Fibroblast of lung (primary cell): ENCODE measurements around the gene SMYD5. TPM values are rescaled to one million over a fixed set of nuclear protein-coding genes. Genes with fewer than 3 reads are reported as not detected.

Experiments
- DNase-seq, 2 donors: peaks; one replicate each; pipeline versions ENCODE4 v3.0.0 to v3.0.0-alpha.2; 2010; ENCODE audit warnings: low read depth in 2 of 2
- H2AFZ ChIP-seq: 2 replicates; pipeline ENCODE4 v1.5.1; 2012; ENCODE audit warnings: low read length, control low read depth, inconsistent platforms
- H3K27ac ChIP-seq: 2 replicates; pipeline ENCODE4 v1.5.1; 2011; ENCODE audit warnings: low read length, control low read depth; ENCODE audit not compliant: insufficient read depth
- H3K27me3 ChIP-seq: 2 replicates; pipeline ENCODE4 v1.5.1; 2011; ENCODE audit warnings: mild to moderate bottlenecking, low read length; ENCODE audit not compliant: control insufficient read depth, insufficient read depth
- H3K36me3 ChIP-seq: 2 replicates; pipeline ENCODE4 v1.5.1; 2011; ENCODE audit warnings: low read length; ENCODE audit not compliant: control insufficient read depth, insufficient read depth
- H3K4me1 ChIP-seq: 2 replicates; pipeline ENCODE4 v1.5.1; 2011; ENCODE audit warnings: low read length; ENCODE audit not compliant: control insufficient read depth, insufficient read depth; ENCODE audit errors: extremely low read depth
- H3K4me2 ChIP-seq: 2 replicates; pipeline ENCODE4 v1.5.1; 2011; ENCODE audit warnings: low read length, control low read depth; ENCODE audit not compliant: insufficient read depth; ENCODE audit errors: extremely low read depth
- H3K4me3 ChIP-seq, 4 experiments: fragments of 200-600 bp in 1 of 4; sonication (generic) in 1 of 4; replicated peaks in 1 of 4; 2 replicates each; pipeline ENCODE4 v1.5.1; 2011 to 2016; ENCODE audit warnings: low read length in 4 of 4, low read depth in 3 of 4, mild to moderate bottlenecking in 3 of 4, control low read depth in 2 of 4, inconsistent platforms in 1 of 4, mixed read lengths in 1 of 4; ENCODE audit not compliant: insufficient read depth in 1 of 4; ENCODE audit errors: control extremely low read depth in 1 of 4
- H3K79me2 ChIP-seq: 2 replicates; pipeline ENCODE4 v1.5.1; 2012; ENCODE audit warnings: mild to moderate bottlenecking, low read length, inconsistent platforms; ENCODE audit not compliant: control insufficient read depth, insufficient read depth
- H3K9ac ChIP-seq: 2 replicates; pipeline ENCODE4 v1.5.1; 2011; ENCODE audit warnings: mild to moderate bottlenecking, low read length, control low read depth; ENCODE audit not compliant: insufficient read depth
- H3K9me3 ChIP-seq: 2 replicates; pipeline ENCODE4 v1.5.1; 2012; ENCODE audit warnings: low read depth, low read length; ENCODE audit not compliant: control insufficient read depth, insufficient read depth
- H4K20me1 ChIP-seq: 2 replicates; pipeline ENCODE4 v1.5.1; 2011; ENCODE audit warnings: low read length; ENCODE audit not compliant: control insufficient read depth, insufficient read depth; ENCODE audit errors: extremely low read depth
- CTCF ChIP-seq, 2 donors: IDR thresholded peaks in 1 of 2; conservative IDR thresholded peaks in 1 of 2; 1 replicate in 1 of 2; 2 replicates in 1 of 2; pipeline ENCODE4 v1.5.1; 2011 to 2012; ENCODE audit warnings: low read length in 2 of 2, control low read depth in 1 of 2, inconsistent platforms in 1 of 2, low read depth in 1 of 2, mild to moderate bottlenecking in 1 of 2
- EZH2 ChIP-seq: IDR thresholded peaks from 2 replicates; pipeline ENCODE4 v1.5.1; 2012; ENCODE audit warnings: low read length, control low read depth, mild to moderate bottlenecking; ENCODE audit errors: missing control alignments
- polyA plus RNA-seq, 2 donors: library from polyadenylated mRNA; depleted of rRNA in 1 of 2; stranded (reverse) in 1 of 2; unstranded in 1 of 2; fragments of >200 nt; gene quantifications; 2 replicates each; pipeline ENCODE4 v1.2.1, GENCODE V29; 2011 to 2012; ENCODE audit warnings: missing spikeins in 1 of 2
- total RNA-seq: library from RNA; depleted of rRNA; stranded (reverse); fragments of >200 nt; gene quantifications from 2 replicates; pipeline ENCODE4 v1.2.1, GENCODE V29; 2014

The SMYD5 gene
- total and polyA plus RNA-seq, 2 donors (not counting 1 experiment from before 2014, with no cell fraction given): 16.9 to 19.0 TPM

- H3K27me3 ChIP-seq: no peaks in the 10 kb centered on the region
Measured at GRCh38 chr2:73228631-73229030, 14.6 kb downstream of the SMYD5 start.

GRCh38 chr2:73232403-73233153 is 18.5 kb downstream of the SMYD5 start:
- H3K27ac ChIP-seq: peak overlapping the region; percentile 66
- TF ChIP-seq CTCF (conservative IDR thresholded peaks at IDR 0.05 in 1 of 2, IDR thresholded peaks at IDR 0.05 in 1 of 2; ENCODE audit: low read depth in 1 of 2, low read length in 2 of 2): no peak
- no peak for TF ChIP-seq EZH2

More at GRCh38 chr2:73228631-73229030, 14.6 kb downstream of the SMYD5 start:
- peaks cover 2% of the 10 kb centered on the region for H3K79me2 ChIP-seq
- peaks cover 6% of the 10 kb centered on the region for H3K36me3 ChIP-seq
- no peak overlapping the region for H3K27ac ChIP-seq
- no peak overlapping the region for H3K4me3 ChIP-seq
- no peak overlapping the region for H3K9ac ChIP-seq
- H4K20me1 ChIP-seq: no peaks in the 10 kb centered on the region
- DNase-seq: no peak
- no peaks in the 10 kb centered on the region for H3K9me3 ChIP-seq
- H3K4me2 ChIP-seq: no peak overlapping the region
- peaks cover 3% of the 10 kb centered on the region for H3K4me1 ChIP-seq
- TF ChIP-seq CTCF (conservative IDR thresholded peaks at IDR 0.05 in 1 of 2, IDR thresholded peaks at IDR 0.05 in 1 of 2; ENCODE audit: low read depth in 1 of 2, low read length in 2 of 2) (no peak), EZH2 (no peak)
- H2AFZ ChIP-seq: no peak overlapping the region

GRCh38 chr2:73233154-73233931 is 19.3 kb downstream of the SMYD5 start, which contains the start of gene PRADC1:
Gene PRADC1, minus strand, starts transcription at chr2:73233239. Its CDS starts 79 bp downstream, at chr2:73233160.
- Histone ChIP-seq H3K9ac (peak within 1 kb of the TSS; percentile 92), H3K27ac (peak within 1 kb of the TSS; percentile 90), H3K79me2 (peaks cover 44% of the 10 kb centered on the region), H3K4me1 (peaks cover 8% of the 10 kb centered on the region), H2AFZ (peak within 1 kb of the TSS; percentile 99), H3K4me3 (peak within 1 kb of the TSS; percentile 73 to 98 (median 92)), H3K9me3 (no peaks in the 10 kb centered on the region), H4K20me1 (no peaks in the 10 kb centered on the region), H3K27me3 (no peaks in the 10 kb centered on the region), H3K4me2 (peak within 1 kb of the TSS; percentile 100), H3K36me3 (peaks cover 2% of the 10 kb centered on the region)
- peak; percentile 99 to 100 for DNase-seq
- no peak for TF ChIP-seq EZH2
- no peak for TF ChIP-seq CTCF (conservative IDR thresholded peaks at IDR 0.05 in 1 of 2, IDR thresholded peaks at IDR 0.05 in 1 of 2; ENCODE audit: low read depth in 1 of 2, low read length in 2 of 2)

More at GRCh38 chr2:73232403-73233153, 18.5 kb downstream of the SMYD5 start:
- no peak for DNase-seq
- Histone ChIP-seq H3K9ac (peak overlapping the region; percentile 74), H2AFZ (peak overlapping the region; percentile 85), H3K79me2 (peaks cover 36% of the 10 kb centered on the region), H4K20me1 (no peaks in the 10 kb centered on the region), H3K9me3 (no peaks in the 10 kb centered on the region), H3K27me3 (no peaks in the 10 kb centered on the region), H3K4me3 (peak overlapping the region; percentile 61 to 94 (median 68)), H3K4me1 (peaks cover 8% of the 10 kb centered on the region), H3K4me2 (peak overlapping the region; percentile 80), H3K36me3 (peaks cover 5% of the 10 kb centered on the region)
